Mammary epithelial cell (primary cell): ENCODE results near the gene SFXN3.

Experiments used
- CTCF ChIP-seq, 2 donors: IDR thresholded peaks in 1 of 2; conservative IDR thresholded peaks in 1 of 2; 2 replicates each; pipeline ENCODE4 v1.5.1; 2011 to 2012; ENCODE audit warnings: inconsistent platforms in 2 of 2, low read length in 2 of 2, mild to moderate bottlenecking in 2 of 2, control low read depth in 1 of 2, low read depth in 1 of 2; ENCODE audit not compliant: insufficient read depth in 1 of 2; ENCODE audit errors: extremely low read depth in 1 of 2
- EZH2 ChIP-seq: IDR thresholded peaks from 2 replicates; pipeline ENCODE4 v1.6.1; 2012; ENCODE audit warnings: low read length, inconsistent platforms, borderline replicate concordance

GRCh38 chr10:100996678-100997359, 34.2 kb upstream of the SFXN3 start:
- TF ChIP-seq CTCF (conservative IDR thresholded peaks at IDR 0.05 in 1 of 2, IDR thresholded peaks at IDR 0.05 in 1 of 2; ENCODE audit: extremely low read depth in 1 of 2, insufficient read depth in 1 of 2, low read depth in 1 of 2, low read length in 2 of 2), result no peak
- TF ChIP-seq EZH2, result no peak
